Measurements from ENCODE around the gene ABLIM2.

ABLIM2 gene

GRCh38 chr4:7980036-7980435 lies 178.6 kb downstream of the ABLIM2 start:
- no peak overlapping the region for H3K27ac ChIP-seq (ENCODE audit: low read depth, low read length)
- H2AFZ ChIP-seq (ENCODE audit: low read depth, low read length, severe bottlenecking) = no peak overlapping the region
- no peaks in the 10 kb centered on the region for H3K79me2 ChIP-seq (ENCODE audit: insufficient read depth, low read length)
- no peaks in the 10 kb centered on the region for H3K9me2 ChIP-seq (replicated peaks; ENCODE audit: insufficient read depth, low read length)
- TF ChIP-seq CTCF (IDR thresholded peaks at IDR 0.05; ENCODE audit: insufficient read depth, low read length, poor library complexity, severe bottlenecking) (no peak), EZH2phosphoT487 (conservative IDR thresholded peaks at IDR 0.05; ENCODE audit: low read length) (no peak)
- no peak overlapping the region for H3K4me3 ChIP-seq (ENCODE audit: insufficient read depth, low read length, poor library complexity, severe bottlenecking)
- H3K9ac ChIP-seq (ENCODE audit: low read length) = no peak overlapping the region
- H3F3A ChIP-seq (ENCODE audit: insufficient read depth) = no peaks in the 10 kb centered on the region
- no peaks in the 10 kb centered on the region for H4K20me1 ChIP-seq (ENCODE audit: low read depth, low read length)
- H3K9me3 ChIP-seq (ENCODE audit: insufficient read depth, low read length) = no peaks in the 10 kb centered on the region
- no peak overlapping the region for H3K4me2 ChIP-seq (ENCODE audit: low read depth, low read length, poor library complexity, severe bottlenecking)
- no peaks in the 10 kb centered on the region for H3K36me3 ChIP-seq (ENCODE audit: low read length)
- no peaks in the 10 kb centered on the region for H3K27me3 ChIP-seq (ENCODE audit: low read length)

- TF ChIP-seq EZH2phosphoT487 (conservative IDR thresholded peaks at IDR 0.05; ENCODE audit: low read length) (no peak), CTCF (IDR thresholded peaks at IDR 0.05; ENCODE audit: insufficient read depth, low read length, poor library complexity, severe bottlenecking) (no peak)
- no peak overlapping the region for H3K4me2 ChIP-seq (ENCODE audit: low read depth, low read length, poor library complexity, severe bottlenecking)
- H3K36me3 ChIP-seq (ENCODE audit: low read length) = no peaks in the 10 kb centered on the region
- no peaks in the 10 kb centered on the region for H3K79me2 ChIP-seq (ENCODE audit: insufficient read depth, low read length)
- no peaks in the 10 kb centered on the region for H3F3A ChIP-seq (ENCODE audit: insufficient read depth)
- no peaks in the 10 kb centered on the region for H3K9me3 ChIP-seq (ENCODE audit: insufficient read depth, low read length)
- no peaks in the 10 kb centered on the region for H4K20me1 ChIP-seq (ENCODE audit: low read depth, low read length)
- H3K9ac ChIP-seq (ENCODE audit: low read length) = no peak overlapping the region
- H2AFZ ChIP-seq (ENCODE audit: low read depth, low read length, severe bottlenecking) = no peak overlapping the region
- H3K27me3 ChIP-seq (ENCODE audit: low read length) = no peaks in the 10 kb centered on the region
- H3K4me3 ChIP-seq (ENCODE audit: insufficient read depth, low read length, poor library complexity, severe bottlenecking) = no peak overlapping the region
- no peak overlapping the region for H3K27ac ChIP-seq (ENCODE audit: low read depth, low read length)
- no peaks in the 10 kb centered on the region for H3K9me2 ChIP-seq (replicated peaks; ENCODE audit: insufficient read depth, low read length)
These were observed 179.0 kb downstream of the ABLIM2 start for GRCh38 chr4:7979652-7979968.

DNA sequence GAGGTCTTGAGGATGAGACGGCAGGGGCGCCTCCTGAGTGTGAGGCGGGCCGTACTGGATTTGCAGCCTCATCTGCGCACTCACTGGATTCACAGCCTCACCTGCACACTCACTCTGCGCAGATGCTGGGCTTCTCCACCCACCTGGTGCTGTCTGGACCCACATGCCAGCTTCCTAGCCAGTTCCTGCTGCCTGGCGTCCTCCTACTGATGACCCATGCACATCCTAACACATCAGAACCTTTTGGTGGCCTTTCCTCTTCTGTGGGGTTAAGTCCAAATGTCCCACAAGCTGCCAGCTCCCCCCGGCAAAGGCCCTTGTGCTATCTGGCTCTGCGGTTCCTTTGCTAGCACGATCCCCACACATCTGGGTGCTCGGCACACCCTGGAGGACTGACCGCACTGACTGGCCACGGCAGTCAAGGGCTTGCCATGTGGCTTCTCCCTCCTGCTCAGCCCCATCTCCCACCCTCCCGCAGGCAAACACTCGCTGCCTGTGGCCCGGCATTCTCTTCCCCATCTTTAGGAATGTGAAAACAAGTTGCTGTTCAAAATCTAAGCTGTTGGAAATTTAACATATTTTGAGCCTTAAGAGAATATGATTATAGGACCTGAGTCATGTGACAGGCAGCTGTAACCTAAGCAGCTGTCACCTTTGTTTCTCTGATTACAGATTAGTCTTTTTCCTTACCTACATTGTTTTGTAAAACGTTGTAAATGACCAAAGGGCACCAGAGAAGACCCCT lies 179.5 kb downstream of the ABLIM2 start:
- H3K4me3 ChIP-seq (ENCODE audit: insufficient read depth, low read length, poor library complexity, severe bottlenecking) = no peak overlapping the region
- no peak overlapping the region for H3K4me2 ChIP-seq (ENCODE audit: low read depth, low read length, poor library complexity, severe bottlenecking)
- H3K9me2 ChIP-seq (replicated peaks; ENCODE audit: insufficient read depth, low read length) = no peaks in the 10 kb centered on the region
- no peaks in the 10 kb centered on the region for H3K79me2 ChIP-seq (ENCODE audit: insufficient read depth, low read length)
- TF ChIP-seq CTCF (IDR thresholded peaks at IDR 0.05; ENCODE audit: insufficient read depth, low read length, poor library complexity, severe bottlenecking) = no peak
- TF ChIP-seq EZH2phosphoT487 (conservative IDR thresholded peaks at IDR 0.05; ENCODE audit: low read length) = no peak
- no peaks in the 10 kb centered on the region for H3K27me3 ChIP-seq (ENCODE audit: low read length)
- no peak overlapping the region for H3K27ac ChIP-seq (ENCODE audit: low read depth, low read length)
- H3F3A ChIP-seq (ENCODE audit: insufficient read depth) = no peaks in the 10 kb centered on the region
- H2AFZ ChIP-seq (ENCODE audit: low read depth, low read length, severe bottlenecking) = no peak overlapping the region
- no peak overlapping the region for H3K9ac ChIP-seq (ENCODE audit: low read length)
- no peaks in the 10 kb centered on the region for H3K36me3 ChIP-seq (ENCODE audit: low read length)
- H4K20me1 ChIP-seq (ENCODE audit: low read depth, low read length) = no peaks in the 10 kb centered on the region
- no peaks in the 10 kb centered on the region for H3K9me3 ChIP-seq (ENCODE audit: insufficient read depth, low read length)
